DND-41 (cell line): ENCODE results near the gene ERC2.

ENCODE experiments used
- ATAC-seq: fragments of 200-7000 bp; cut with Tn5 transposase; 3 replicates; pipeline ENCODE4 v1.9.1; 2021; ENCODE audit warnings: low read depth; ENCODE audit not compliant: insufficient read depth
- DNase-seq: peaks from one replicate; pipeline ENCODE4 v3.0.0-alpha.2; 2020
- H2AFZ ChIP-seq: 2 replicates; pipeline ENCODE4 v1.6.0; 2012; ENCODE audit warnings: low read depth, low read length
- H3K27ac ChIP-seq: 2 replicates; pipeline ENCODE4 v1.5.1; 2012; ENCODE audit warnings: low read length, inconsistent platforms
- H3K27me3 ChIP-seq: fragments of 200-600 bp; sonication (generic); 2 replicates; pipeline ENCODE4 v1.6.0; 2012; ENCODE audit warnings: low read length, mild to moderate bottlenecking, inconsistent platforms; ENCODE audit not compliant: insufficient read depth, poor library complexity
- H3K36me3 ChIP-seq: 2 replicates; pipeline ENCODE4 v1.5.1; 2012; ENCODE audit warnings: low read length, inconsistent platforms; ENCODE audit not compliant: insufficient read depth
- H3K4me1 ChIP-seq: 2 replicates; pipeline ENCODE4 v1.5.1; 2012; ENCODE audit warnings: mild to moderate bottlenecking, low read length; ENCODE audit not compliant: insufficient read depth
- H3K4me2 ChIP-seq: 2 replicates; pipeline ENCODE4 v1.6.0; 2012; ENCODE audit warnings: mild to moderate bottlenecking, moderate library complexity, low read length, inconsistent platforms; ENCODE audit not compliant: insufficient read depth
- H3K4me3 ChIP-seq, 2 experiments: fragments of 200-600 bp in 1 of 2; shearing (Covaris generic) in 1 of 2; 2 replicates each; pipeline ENCODE4 v1.5.1; 2012 to 2016; ENCODE audit warnings: inconsistent platforms in 2 of 2, low read length in 2 of 2, mild to moderate bottlenecking in 2 of 2, low read depth in 1 of 2, moderate library complexity in 1 of 2
- H3K79me2 ChIP-seq: 2 replicates; pipeline ENCODE4 v1.6.0; 2012; ENCODE audit warnings: low read length, inconsistent platforms; ENCODE audit not compliant: insufficient read depth
- H3K9ac ChIP-seq: 2 replicates; pipeline ENCODE4 v1.6.0; 2012; ENCODE audit warnings: low read depth, mild to moderate bottlenecking, inconsistent platforms, low read length, moderate library complexity
- H3K9me3 ChIP-seq: 2 replicates; pipeline ENCODE4 v1.5.1; 2012; ENCODE audit warnings: low read length, moderate library complexity, mild to moderate bottlenecking, inconsistent platforms; ENCODE audit not compliant: insufficient read depth, severe bottlenecking
- H4K20me1 ChIP-seq: 2 replicates; pipeline ENCODE4 v1.6.0; 2012; ENCODE audit warnings: low read length; ENCODE audit not compliant: insufficient read depth
- CTCF ChIP-seq: IDR thresholded peaks from 2 replicates; pipeline ENCODE4 v1.5.1; 2012; ENCODE audit warnings: borderline replicate concordance, low read length, moderate library complexity, mild to moderate bottlenecking; ENCODE audit not compliant: poor library complexity, severe bottlenecking; ENCODE audit errors: extremely low read depth
- EZH2 ChIP-seq: IDR thresholded peaks from 3 replicates; pipeline ENCODE4 v1.6.1; 2012; ENCODE audit warnings: borderline replicate concordance, low read depth, mild to moderate bottlenecking, moderate library complexity, low read length, inconsistent platforms; ENCODE audit not compliant: severe bottlenecking

ERC2 gene

GRCh38 chr3:56115199-56115598 lies 353.1 kb downstream of the ERC2 start:
- no peak overlapping the region for H3K4me2 ChIP-seq
- TF ChIP-seq CTCF, result no peak
- TF ChIP-seq EZH2, result no peak
- no peaks in the 10 kb centered on the region for H3K36me3 ChIP-seq
- no peaks in the 10 kb centered on the region for H4K20me1 ChIP-seq
- DNase-seq (no peak), ATAC-seq (no peak)
- no peaks in the 10 kb centered on the region for H3K9me3 ChIP-seq
- H3K4me1 ChIP-seq, result no peaks in the 10 kb centered on the region
- no peak overlapping the region for H3K4me3 ChIP-seq
- H3K27ac ChIP-seq, result no peak overlapping the region
- no peak overlapping the region for H2AFZ ChIP-seq
- H3K27me3 ChIP-seq, result peaks cover 13% of the 10 kb centered on the region
- H3K9ac ChIP-seq, result no peak overlapping the region
- H3K79me2 ChIP-seq, result no peaks in the 10 kb centered on the region

GRCh38 chr3:56113908-56114307 lies 354.4 kb downstream of the ERC2 start:
- H4K20me1 ChIP-seq, result no peaks in the 10 kb centered on the region
- no peak overlapping the region for H3K27ac ChIP-seq
- DNase-seq, result no peak
- no peak overlapping the region for H3K4me3 ChIP-seq
- no peaks in the 10 kb centered on the region for H3K4me1 ChIP-seq
- H3K9ac ChIP-seq, result no peak overlapping the region
- no peak overlapping the region for H2AFZ ChIP-seq
- H3K4me2 ChIP-seq, result no peak overlapping the region
- no peak for ATAC-seq
- no peak for TF ChIP-seq EZH2
- H3K27me3 ChIP-seq, result peaks cover 13% of the 10 kb centered on the region
- H3K79me2 ChIP-seq, result no peaks in the 10 kb centered on the region
- no peaks in the 10 kb centered on the region for H3K9me3 ChIP-seq
- no peaks in the 10 kb centered on the region for H3K36me3 ChIP-seq

- Histone ChIP-seq H3K4me2 (no peak overlapping the region), H3K4me3 (no peak overlapping the region), H3K9me3 (no peaks in the 10 kb centered on the region), H3K27me3 (peaks cover 13% of the 10 kb centered on the region), H2AFZ (no peak overlapping the region), H3K27ac (no peak overlapping the region), H3K79me2 (no peaks in the 10 kb centered on the region), H3K4me1 (no peaks in the 10 kb centered on the region), H3K9ac (no peak overlapping the region), H3K36me3 (no peaks in the 10 kb centered on the region), H4K20me1 (no peaks in the 10 kb centered on the region)
- DNase-seq (no peak), ATAC-seq (no peak)
- TF ChIP-seq CTCF (no peak), EZH2 (no peak)
These were observed 355.0 kb downstream of the ERC2 start for GRCh38 chr3:56113231-56113630.

GRCh38 chr3:56111606-56112304 lies 356.5 kb downstream of the ERC2 start:
- ATAC-seq, result no peak

More at GRCh38 chr3:56111606-56112304, 356.5 kb downstream of the ERC2 start:
- no peaks in the 10 kb centered on the region for H4K20me1 ChIP-seq
- H3K9me3 ChIP-seq, result no peaks in the 10 kb centered on the region
- H3K4me1 ChIP-seq, result no peaks in the 10 kb centered on the region
- H3K4me3 ChIP-seq, result no peak overlapping the region
- no peak for TF ChIP-seq CTCF
- no peak for TF ChIP-seq EZH2
- H2AFZ ChIP-seq, result no peak overlapping the region
- no peak overlapping the region for H3K9ac ChIP-seq
- H3K36me3 ChIP-seq, result no peaks in the 10 kb centered on the region
- no peaks in the 10 kb centered on the region for H3K79me2 ChIP-seq
- no peak for DNase-seq
- H3K27ac ChIP-seq, result no peak overlapping the region
- H3K27me3 ChIP-seq, result peaks cover 13% of the 10 kb centered on the region
- H3K4me2 ChIP-seq, result no peak overlapping the region
